ENCODE data around the gene SH3BP5. TPM values are rescaled to one million over a fixed set of nuclear protein-coding genes. Genes with fewer than 3 reads are reported as not detected.

SH3BP5 gene
- total RNA-seq, 2 donors from 2014 or later: 13.3 to 71.6 TPM

GRCh38 chr3:15286022-15286421 is 46.4 kb downstream of the SH3BP5 start:
- 90% methylated on average over 8 of the region's 8 CpGs for WGBS
- Histone ChIP-seq H3K27me3 (replicated peaks; ENCODE audit: insufficient read depth) (no peaks in the 10 kb centered on the region), H3K4me3 (no peak overlapping the region), H3K27ac (no peak overlapping the region), H3K36me3 (no peaks in the 10 kb centered on the region), H3K9me3 (no peaks in the 10 kb centered on the region), H3K4me1 (replicated peaks) (no peaks in the 10 kb centered on the region)
- no peak for DNase-seq (ENCODE audit: low spot score)
- intact Hi-C loops (cut with DNase I): no loop called here
- TF ChIP-seq POLR2AphosphoS5 (IDR thresholded peaks at IDR 0.05): no peak
- TF ChIP-seq CTCF (IDR thresholded peaks at IDR 0.05): no peak
- TF ChIP-seq POLR2A (IDR thresholded peaks at IDR 0.05): no peak

GRCh38 chr3:15284121-15284889 is 48.1 kb downstream of the SH3BP5 start:
- TF ChIP-seq CTCF (IDR thresholded peaks at IDR 0.05) (no peak), POLR2AphosphoS5 (IDR thresholded peaks at IDR 0.05) (no peak), POLR2A (IDR thresholded peaks at IDR 0.05) (no peak)
- Histone ChIP-seq H3K4me1 (replicated peaks) (no peaks in the 10 kb centered on the region), H3K27ac (no peak overlapping the region), H3K9me3 (no peaks in the 10 kb centered on the region), H3K36me3 (no peaks in the 10 kb centered on the region), H3K27me3 (replicated peaks; ENCODE audit: insufficient read depth) (no peaks in the 10 kb centered on the region), H3K4me3 (no peak overlapping the region)
- no peak for DNase-seq (ENCODE audit: low spot score)
- 65% methylated on average over 5 of the region's 5 CpGs for WGBS
- intact Hi-C loops (cut with DNase I): no loop called here

GRCh38 chr3:15283702-15284101 is 48.7 kb downstream of the SH3BP5 start:
- WGBS: 93% methylated on average over 1 of the region's 1 CpG
- TF ChIP-seq CTCF (IDR thresholded peaks at IDR 0.05) (no peak), POLR2AphosphoS5 (IDR thresholded peaks at IDR 0.05) (no peak)
- no peak overlapping the region for H3K4me3 ChIP-seq
- H3K36me3 ChIP-seq: no peaks in the 10 kb centered on the region
- no peak overlapping the region for H3K27ac ChIP-seq
- no peaks in the 10 kb centered on the region for H3K27me3 ChIP-seq (replicated peaks; ENCODE audit: insufficient read depth)
- DNase-seq (ENCODE audit: low spot score): no peak
- intact Hi-C loops (cut with DNase I): no loop called here
- no peaks in the 10 kb centered on the region for H3K9me3 ChIP-seq
- no peaks in the 10 kb centered on the region for H3K4me1 ChIP-seq (replicated peaks)

GRCh38 chr3:15281817-15282216 is 50.6 kb downstream of the SH3BP5 start:
- Histone ChIP-seq H3K27ac (no peak overlapping the region), H3K4me3 (no peak overlapping the region), H3K27me3 (replicated peaks; ENCODE audit: insufficient read depth) (no peaks in the 10 kb centered on the region), H3K36me3 (no peaks in the 10 kb centered on the region), H3K4me1 (replicated peaks) (no peaks in the 10 kb centered on the region), H3K9me3 (no peaks in the 10 kb centered on the region)
- TF ChIP-seq CTCF (IDR thresholded peaks at IDR 0.05) (no peak), POLR2AphosphoS5 (IDR thresholded peaks at IDR 0.05) (no peak), POLR2A (IDR thresholded peaks at IDR 0.05) (no peak)
- intact Hi-C loops (cut with DNase I): no loop called here
- WGBS: 92% methylated on average over 9 of the region's 9 CpGs
- no peak for DNase-seq (ENCODE audit: low spot score)

- no peak overlapping the region for H3K27ac ChIP-seq
- TF ChIP-seq POLR2AphosphoS5 (IDR thresholded peaks at IDR 0.05) (no peak), POLR2A (IDR thresholded peaks at IDR 0.05) (no peak), CTCF (IDR thresholded peaks at IDR 0.05) (no peak)
These were observed 51.4 kb downstream of the SH3BP5 start for GRCh38 chr3:15280853-15281532.

More at GRCh38 chr3:15280853-15281532, 51.4 kb downstream of the SH3BP5 start:
- H3K4me3 ChIP-seq: no peak overlapping the region
- H3K4me1 ChIP-seq (replicated peaks): no peaks in the 10 kb centered on the region
- intact Hi-C loops (cut with DNase I): no loop called here
- 95% methylated on average over 10 of the region's 10 CpGs for WGBS
- DNase-seq (ENCODE audit: low spot score): no peak
- no peaks in the 10 kb centered on the region for H3K27me3 ChIP-seq (replicated peaks; ENCODE audit: insufficient read depth)
- no peaks in the 10 kb centered on the region for H3K36me3 ChIP-seq
- H3K9me3 ChIP-seq: no peaks in the 10 kb centered on the region
